ENCODE measurements around the gene PKD2.

Gene PKD2

DNA sequence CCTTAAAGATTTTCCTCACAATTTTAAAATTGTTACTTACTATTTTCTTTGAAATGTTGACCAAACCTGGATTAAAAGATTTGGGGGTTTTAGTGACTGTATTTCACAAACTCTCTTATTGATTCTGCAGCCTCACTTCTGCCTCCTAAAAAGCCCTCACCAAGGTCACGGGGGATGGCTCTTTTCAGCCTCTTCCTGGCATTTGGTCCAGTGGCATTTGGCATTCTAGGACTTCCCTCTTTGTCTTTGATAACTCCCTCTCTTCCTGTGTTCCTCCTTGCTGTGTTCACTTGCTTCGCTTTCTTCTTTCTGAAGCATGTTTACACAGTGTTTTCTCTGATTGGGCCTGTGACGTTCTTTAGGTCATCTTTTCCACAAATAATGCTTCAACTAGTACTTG lies 21.5 kb downstream of the PKD2 start:
- no peak for DNase-seq

- no peak for DNase-seq
Observed at GRCh38 chr4:88029556-88029955, 22.1 kb downstream of the PKD2 start.

DNA sequence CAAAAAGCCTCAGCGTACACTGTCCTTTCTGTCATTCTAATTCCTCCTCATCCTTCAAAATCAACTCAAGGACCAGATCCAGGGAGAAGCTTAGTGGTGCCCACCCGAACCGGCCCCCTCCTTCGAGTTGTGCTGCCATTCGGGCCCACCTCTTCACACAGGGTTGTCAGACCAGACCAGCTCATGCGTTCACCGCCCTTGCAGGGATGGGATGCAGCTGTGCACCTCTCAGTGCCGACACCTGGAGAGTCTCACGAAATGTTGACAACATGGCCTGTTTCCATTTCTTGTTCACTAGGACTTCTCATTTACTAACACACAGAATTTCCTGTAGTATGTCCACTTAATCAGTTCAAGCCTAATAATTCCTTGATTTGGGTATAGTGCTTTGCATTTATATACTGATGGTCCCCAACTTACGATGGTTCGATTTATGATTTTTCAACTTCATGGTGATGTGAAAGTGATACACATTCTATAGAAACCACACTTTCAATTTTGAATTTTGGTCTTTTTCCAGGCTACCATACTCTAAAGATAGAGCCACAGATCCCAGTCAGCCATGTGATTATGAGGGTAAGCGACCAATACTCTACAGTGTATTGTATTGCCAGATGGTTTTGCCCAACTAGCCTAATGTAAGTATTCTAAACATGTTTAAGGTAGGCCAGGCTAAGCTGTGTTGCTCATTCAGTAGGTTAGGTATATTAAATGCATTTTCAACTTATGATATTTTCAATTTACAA lies 23.3 kb downstream of the PKD2 start:
- DNase-seq: no peak

DNA sequence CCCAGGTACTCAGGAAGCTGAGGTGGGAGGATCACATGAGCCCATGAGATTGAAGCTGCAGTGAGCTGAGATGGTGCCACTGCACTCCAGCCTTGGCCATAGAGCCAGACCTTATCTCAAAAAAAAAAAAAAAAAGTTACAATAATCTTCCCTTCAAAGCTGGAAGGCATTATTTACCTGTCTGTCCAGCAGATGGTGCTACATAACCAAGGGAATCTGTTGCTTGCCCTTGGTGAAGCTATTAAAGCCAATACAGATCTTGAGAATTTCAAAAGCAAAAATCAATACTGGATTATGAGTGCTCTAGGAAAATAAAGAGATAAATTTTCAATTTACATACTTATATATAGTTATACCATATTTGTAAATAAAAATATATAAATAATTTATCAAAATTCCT lies 25.9 kb downstream of the PKD2 start:
- DNase-seq: peak; percentile 59

DNA sequence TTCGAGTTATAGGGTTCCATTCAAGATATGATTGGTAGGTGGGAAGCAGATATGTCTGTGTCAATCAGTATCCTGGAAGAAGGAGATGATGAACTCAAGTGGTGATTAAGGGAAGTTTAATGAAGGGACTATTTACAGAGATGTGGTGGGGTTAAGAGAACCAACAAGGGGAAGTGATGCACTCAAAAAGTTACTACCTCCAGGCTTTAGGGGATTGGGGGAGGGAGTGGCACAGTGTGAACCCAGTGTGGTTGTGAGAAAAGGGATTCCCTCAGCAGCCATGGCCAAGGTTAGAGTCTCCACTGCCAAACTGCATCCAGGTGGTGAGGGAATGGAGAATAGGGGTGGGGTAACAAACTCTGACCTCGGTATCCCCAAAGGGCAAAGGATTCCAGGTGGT lies 27.9 kb downstream of the PKD2 start:
- DNase-seq: no peak

- DNase-seq: no peak
Observed at GRCh38 chr4:88037447-88037846, 30.0 kb downstream of the PKD2 start.

- no peak for DNase-seq
Observed at GRCh38 chr4:88037936-88038335, 30.5 kb downstream of the PKD2 start.

GRCh38 chr4:88040707-88041106 lies 33.3 kb downstream of the PKD2 start:
- no peak for DNase-seq

- no peak for DNase-seq
Observed at GRCh38 chr4:88041626-88042025, 34.2 kb downstream of the PKD2 start.

GRCh38 chr4:88043001-88043400 lies 35.6 kb downstream of the PKD2 start:
- no peak for DNase-seq

DNA sequence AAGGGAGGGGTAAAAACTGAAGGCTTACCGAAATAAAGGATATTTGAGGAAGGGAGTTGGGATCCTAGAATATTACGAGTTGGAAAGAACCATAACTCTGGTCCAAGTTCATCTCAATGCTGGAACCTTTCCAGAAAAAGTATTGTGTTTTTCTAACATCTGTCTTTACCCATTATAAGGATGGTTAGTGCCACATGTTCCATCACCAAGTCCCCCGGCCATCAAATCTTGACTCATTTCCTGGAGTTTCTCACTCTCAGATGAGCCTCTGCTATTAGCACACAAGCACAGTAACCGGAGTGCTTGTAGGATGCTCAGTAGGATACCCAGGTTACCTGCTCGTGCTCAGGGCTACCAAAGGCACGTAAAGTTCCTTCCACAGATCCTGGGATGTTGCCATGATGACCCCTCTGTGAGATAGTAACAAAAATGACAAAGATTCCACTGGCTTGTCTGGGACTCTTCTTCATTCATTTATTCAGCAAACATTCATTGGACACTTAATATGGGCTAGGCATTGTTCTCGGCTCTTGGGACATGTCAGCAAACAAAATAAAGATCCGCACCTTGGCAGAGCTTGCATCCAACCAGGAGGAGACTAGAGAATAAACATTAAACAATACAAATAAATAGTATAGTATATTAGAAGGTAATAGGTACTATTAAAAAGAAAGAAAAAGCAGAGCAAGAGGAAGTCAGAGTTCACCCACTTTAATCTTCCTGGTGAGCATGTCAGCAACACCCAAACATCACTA lies 36.3 kb downstream of the PKD2 start:
- no peak for DNase-seq

DNA sequence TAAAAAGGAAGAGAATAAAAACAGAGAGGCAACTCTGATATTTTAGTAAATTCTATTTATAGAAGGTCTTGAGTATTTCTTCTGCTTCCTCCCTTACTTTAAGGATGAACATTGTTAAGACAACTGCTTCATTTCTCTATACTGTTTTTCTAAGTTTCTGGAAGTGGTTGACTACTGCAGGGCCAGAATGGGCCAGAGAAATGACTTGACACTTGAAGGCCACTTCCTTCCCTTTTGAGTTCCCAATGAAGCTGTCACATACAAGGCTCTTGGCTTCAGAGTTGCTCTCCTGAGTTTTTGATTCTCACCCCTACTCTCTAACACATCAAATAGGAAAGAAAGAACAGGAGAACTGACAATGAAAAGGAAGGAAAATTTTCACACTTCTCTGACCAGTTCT lies 37.6 kb downstream of the PKD2 start:
- no peak for DNase-seq

DNA sequence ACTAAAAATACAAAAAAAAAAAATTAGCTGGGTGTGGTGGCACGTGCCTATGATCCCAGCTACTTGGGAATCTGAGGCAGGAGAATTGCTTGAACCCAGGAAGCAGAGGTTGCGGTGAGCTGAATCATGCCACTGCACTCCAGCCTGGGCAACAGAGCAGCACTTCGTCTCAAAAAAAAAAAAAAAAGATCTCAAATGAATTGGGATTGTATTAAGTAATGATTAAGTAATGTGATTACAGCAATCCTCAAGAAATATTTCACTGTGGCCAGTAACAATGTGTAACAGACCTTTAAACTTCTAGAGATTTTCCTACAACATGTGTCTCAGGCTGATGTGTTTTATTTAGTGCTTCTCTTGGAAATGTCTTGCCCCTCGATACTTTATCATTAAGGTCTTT lies 46.8 kb downstream of the PKD2 start:
- no peak for DNase-seq

GRCh38 chr4:88054901-88055300 lies 47.5 kb downstream of the PKD2 start:
- no peak for DNase-seq

- DNase-seq: no peak
Observed at GRCh38 chr4:88058295-88058694, 50.9 kb downstream of the PKD2 start.

- no peak for DNase-seq
Observed at GRCh38 chr4:88059766-88060165, 52.3 kb downstream of the PKD2 start.

- DNase-seq: no peak
Observed at GRCh38 chr4:88060431-88060830, 53.0 kb downstream of the PKD2 start.

DNA sequence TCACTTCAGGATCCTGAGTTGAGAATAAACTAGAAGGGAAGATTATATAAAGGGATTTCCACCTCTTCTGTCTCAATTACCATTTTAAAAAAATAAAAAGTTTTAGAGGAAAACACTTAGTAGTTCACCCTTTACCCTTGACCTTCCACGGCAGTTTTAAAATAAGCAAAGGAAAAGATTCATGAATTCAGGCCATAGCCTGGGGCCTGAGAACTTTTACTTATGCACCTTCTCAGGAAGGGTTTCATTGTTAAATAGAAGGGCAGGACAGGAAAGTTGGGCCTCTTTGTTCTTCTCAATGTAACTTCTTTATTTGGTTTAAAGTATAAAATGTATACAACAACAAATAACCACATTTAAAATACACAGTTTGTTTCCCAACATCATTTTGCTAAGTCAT lies 54.9 kb downstream of the PKD2 start:
- no peak for DNase-seq

DNA sequence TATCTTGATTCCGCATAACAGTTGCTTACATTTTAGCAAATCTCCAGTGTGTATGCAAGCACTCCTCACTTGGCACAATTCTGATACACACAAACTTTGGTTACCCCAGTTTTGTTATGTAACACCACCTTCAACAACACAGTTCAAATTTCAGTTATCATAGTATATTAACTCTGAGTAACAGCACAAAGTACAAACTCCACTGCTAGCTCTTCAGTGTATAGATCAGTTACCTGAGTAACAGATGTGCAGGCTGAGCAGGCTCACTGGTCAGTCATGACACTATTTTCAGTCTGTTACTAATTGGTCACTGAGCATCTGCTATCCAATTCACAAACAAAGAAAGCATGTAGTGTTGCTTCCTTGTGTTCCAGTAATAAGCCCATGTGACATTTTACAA lies 55.4 kb downstream of the PKD2 start:
- DNase-seq: no peak

DNA sequence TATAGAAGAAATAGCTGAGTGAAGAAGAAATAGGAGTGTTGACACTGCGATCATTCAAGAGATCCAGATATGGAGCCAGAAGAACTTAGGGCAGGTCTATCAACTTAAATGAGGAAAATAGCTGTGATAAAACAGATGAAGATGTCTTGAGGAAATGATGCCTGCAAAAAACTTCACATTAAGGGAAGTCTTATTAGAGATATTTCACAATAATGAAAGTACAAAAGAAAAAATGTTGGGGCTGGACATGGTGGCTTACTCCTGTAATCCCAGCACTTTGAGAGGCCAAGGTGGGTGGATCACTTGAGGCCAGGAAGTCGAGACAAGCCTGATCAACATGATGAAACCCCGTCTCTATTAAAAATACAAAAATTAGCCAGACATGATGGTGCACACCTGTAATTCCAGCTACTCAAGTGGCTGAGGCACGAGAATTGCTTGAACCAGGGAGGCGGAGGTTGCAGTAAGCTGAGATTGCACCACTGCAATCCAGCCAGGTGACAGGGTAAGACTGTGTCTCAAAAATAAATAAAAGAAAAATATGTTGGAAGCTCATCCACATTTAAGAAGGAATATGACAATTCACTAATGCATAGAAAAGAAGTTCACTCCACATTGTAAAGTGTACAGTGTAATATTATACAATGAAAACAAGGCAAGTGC lies 56.3 kb downstream of the PKD2 start:
- no peak for DNase-seq

DNA sequence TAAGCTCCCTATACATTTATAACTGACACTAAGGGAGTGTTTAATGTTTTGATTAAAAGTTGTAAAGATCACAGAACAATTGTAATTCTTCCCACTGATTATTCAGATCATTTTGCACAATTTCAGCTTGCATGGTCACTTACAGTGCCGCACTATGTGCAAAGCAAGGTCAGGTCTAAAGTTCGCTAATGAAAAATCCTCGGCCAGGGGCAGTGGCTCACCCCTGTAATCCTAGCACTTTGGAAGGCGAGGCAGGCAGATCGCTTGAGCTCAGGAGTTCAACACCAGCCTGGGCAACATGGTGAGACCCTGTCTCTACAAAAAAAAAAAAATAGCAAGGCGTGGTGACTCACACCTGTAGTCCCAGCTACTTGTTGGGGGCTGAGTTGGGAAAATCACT lies 57.0 kb downstream of the PKD2 start:
- no peak for DNase-seq

DNA sequence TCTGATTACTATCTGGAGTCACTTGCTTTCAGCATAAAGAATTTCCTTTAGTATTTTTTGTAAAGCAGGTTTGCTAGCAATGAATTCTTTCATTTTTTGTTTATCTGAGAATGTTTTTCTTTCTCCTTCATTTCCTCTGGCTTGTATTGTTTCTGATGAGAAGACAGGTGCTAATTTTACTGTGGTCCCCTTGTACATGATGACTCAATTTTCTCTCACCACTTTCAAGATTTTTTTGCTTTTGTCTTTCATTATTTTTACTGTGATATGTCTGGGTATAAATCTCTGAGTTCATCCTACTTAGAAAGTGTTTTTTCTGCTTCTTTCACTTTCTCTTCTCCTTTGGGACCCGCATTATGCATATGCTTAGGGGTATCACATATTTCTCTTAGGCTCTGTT lies 62.6 kb downstream of the PKD2 start:
- no peak for DNase-seq

- no peak for DNase-seq
Observed at GRCh38 chr4:88075336-88075735, 67.9 kb downstream of the PKD2 start.

DNA sequence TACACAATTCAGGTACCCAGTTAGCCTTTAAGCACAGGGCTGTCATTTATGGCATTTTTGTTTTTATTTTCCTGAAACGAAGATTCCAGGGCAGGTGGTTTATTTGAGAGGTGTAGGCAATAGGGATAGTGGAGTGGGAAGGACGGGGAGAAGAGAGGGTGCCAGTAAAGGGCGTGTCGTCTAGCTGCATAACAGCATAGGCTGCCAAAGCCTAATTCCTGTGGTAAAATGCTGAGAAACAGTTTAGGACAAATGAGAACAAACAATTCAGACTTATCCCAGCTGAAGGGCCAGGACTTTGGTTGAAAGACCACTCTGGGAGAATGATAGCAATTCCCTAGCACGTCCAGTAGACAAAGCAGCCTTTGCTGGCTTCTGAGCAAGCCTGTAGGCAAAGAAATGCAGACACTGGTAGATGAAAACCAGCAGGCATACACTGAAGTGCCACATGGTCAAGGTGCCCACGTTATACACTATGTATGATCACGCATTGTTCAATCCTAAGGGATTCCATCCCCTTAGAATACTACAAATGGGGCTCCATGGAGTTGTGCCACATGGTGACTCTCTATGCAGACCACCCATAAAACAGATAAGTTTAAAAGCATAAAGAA lies 70.6 kb downstream of the PKD2 start:
- DNase-seq: no peak

Measured in CD4-positive, alpha-beta T cell treated with Interleukin-12 subunit alpha and Interleukin-12 subunit beta, for 1 hour (primary cell).